Mesenteric fat pad (tissue), 1 donor: ENCODE measurements around the gene CA5B. TPM values are rescaled to one million over a fixed set of nuclear protein-coding genes. Genes with fewer than 3 reads are reported as not detected.
"Not testable (repeated sequence)": the region's sequence is repeated elsewhere in the genome, so short reads cannot be mapped to it uniquely, and the experiment has no call there.

ENCODE experiments used
- DNase-seq: peaks from one replicate; pipeline ENCODE4 v3.0.0-alpha.2; 2020; ENCODE audit warnings: low spot score
- total RNA-seq: library from RNA; stranded (reverse); fragmentation: NEBNext Ultra II Directional; extraction: Animal tissue kit (Norgen Biotek cat#: 25700); gene quantifications from one replicate; pipeline ENCODE4 v1.2.1, GENCODE V29; 2021
- donor health status: DM: yes; HTN: yes; CAD: no.

CA5B gene
- total RNA-seq, 1 donor from 2014 or later = 14.1 TPM

GRCh38 chrX:15812192-15812938 is 74.3 kb downstream of the CA5B start:
- DNase-seq = no peak

GRCh38 chrX:15813416-15813815 is 75.3 kb downstream of the CA5B start:
- no peak for DNase-seq

GRCh38 chrX:15814771-15815365 is 76.8 kb downstream of the CA5B start:
- DNase-seq = no peak

DNA sequence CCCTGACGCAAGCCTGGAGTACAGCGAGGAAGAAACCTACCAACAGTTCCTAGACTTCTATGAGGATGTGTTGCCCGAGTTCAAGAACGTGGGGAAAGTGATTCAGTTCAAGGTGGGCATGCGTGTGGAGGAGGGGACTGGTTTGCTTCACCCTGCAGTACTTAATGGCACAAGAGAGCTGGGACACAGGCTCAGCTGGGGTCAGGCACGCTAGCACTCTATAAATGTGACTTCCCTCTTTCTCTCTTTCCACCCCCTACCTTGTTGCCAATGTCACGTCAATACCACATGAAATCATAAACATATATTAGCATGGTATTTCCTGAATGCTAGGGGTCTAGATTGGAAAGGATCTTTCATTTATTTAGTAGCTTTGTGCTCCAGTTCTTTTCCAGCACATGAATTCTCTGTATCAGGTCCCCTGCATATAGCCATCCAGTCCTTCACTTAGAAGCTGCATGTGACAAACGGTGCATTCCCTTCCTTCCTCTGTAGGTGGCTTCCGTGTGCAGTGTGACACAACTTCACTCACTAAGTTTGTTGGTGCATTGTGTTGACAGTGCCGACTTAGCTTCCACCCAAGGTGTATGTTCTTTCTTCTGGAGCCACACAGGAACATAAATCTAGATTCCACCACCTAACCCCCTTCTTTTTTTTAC is 77.8 kb downstream of the CA5B start:
- DNase-seq = no peak

GRCh38 chrX:15816438-15816809 is 78.4 kb downstream of the CA5B start:
- no peak for DNase-seq

- no peak for DNase-seq
Measured at GRCh38 chrX:15816886-15817285, 78.8 kb downstream of the CA5B start.

GRCh38 chrX:15820106-15821073 is 82.3 kb downstream of the CA5B start:
- no peak for DNase-seq

DNA sequence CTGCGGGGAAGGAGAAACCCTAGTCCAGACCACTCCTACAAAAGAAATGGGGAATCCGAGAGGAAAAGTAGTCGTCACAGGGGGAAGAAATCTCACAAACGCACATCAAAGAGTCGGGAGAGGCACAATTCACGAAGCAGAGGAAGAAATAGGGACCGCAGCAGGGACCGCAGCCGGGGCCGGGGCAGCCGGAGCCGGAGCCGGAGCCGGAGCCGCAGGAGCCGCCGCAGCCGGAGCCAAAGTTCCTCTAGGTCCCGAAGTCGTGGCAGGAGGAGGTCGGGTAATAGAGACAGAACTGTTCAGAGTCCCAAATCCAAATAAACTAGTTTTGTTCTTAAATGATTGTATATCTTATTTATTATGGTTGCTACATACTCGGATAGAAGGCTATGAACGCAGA is 84.9 kb downstream of the CA5B start:
- DNase-seq = no peak

GRCh38 chrX:15825936-15826335 is 87.9 kb downstream of the CA5B start:
- no peak for DNase-seq

DNA sequence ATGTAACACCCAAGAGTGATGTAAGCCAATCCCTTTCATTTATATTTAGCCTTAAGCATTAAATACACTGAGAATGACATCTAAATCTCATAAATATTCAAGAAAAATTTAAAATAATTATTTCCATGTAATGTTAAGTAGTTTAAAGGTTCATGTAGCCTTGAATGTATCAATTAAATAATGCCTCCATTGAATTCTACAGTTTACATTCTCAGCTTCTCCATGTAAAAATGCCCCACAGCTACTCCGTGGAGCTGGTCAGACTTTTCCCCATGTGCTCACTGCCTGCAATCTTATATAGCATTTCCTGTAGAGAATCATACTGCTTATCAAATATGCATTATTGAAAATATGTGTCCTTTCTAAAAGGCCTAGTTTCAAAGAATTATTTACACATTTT is 91.1 kb downstream of the CA5B start:
- no peak for DNase-seq

GRCh38 chrX:15831347-15831746 is 93.3 kb downstream of the CA5B start:
- DNase-seq = not testable (repeated sequence)

DNA sequence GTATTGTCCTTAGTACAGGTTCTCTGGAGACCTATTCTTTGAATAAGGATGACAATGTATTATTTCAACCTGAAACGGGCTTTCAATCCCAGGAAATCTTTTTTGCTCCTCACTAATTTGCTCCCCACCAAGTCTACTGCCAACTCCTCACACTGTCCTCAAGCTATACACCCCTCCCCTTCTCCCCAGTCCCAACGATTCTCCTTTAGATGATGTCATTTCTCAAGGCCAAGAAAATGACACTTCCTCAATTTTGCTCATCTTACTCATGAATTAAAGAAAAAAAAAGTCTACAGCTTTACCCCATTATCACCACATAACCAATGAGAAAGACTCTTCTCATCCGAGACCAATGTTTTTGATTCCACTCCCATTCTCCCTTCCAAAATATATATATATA is 96.0 kb downstream of the CA5B start:
- DNase-seq = no peak

- DNase-seq = no peak
Measured at GRCh38 chrX:15834827-15835595, 96.9 kb downstream of the CA5B start.

Other genes with a start within 250 kb of the CA5B start
- gene PIR, start 244.9 kb upstream of the CA5B start, total RNA-seq = 30.0 TPM
- gene BMX, start 237.5 kb upstream of the CA5B start, total RNA-seq = 1.7 TPM
- 6.2 TPM for gene ACE2, start 137.3 kb upstream of the CA5B start, total RNA-seq
- gene CLTRN, start 73.5 kb upstream of the CA5B start, total RNA-seq = not detected
- gene ZRSR2, start 52.2 kb downstream of the CA5B start, total RNA-seq = 9.9 TPM
- gene AP1S2, start 116.5 kb downstream of the CA5B start, total RNA-seq = 29.0 TPM